Esophagus squamous epithelium (tissue), 5 donors: ENCODE results near the gene MOB3C. TPM values are rescaled to one million over a fixed set of nuclear protein-coding genes. Genes with fewer than 3 reads are reported as not detected.
A peak's percentile ranks its signal among the peaks of the same experiment; 100 is the strongest.

Experiments used
- DNase-seq: peaks from one replicate; lab custom pipeline; 2025; lab: John Stamatoyannopoulos, UW
- H3K27ac ChIP-seq, 4 donors: fragments of 200-600 bp; sonication (generic); one replicate each; pipeline ENCODE4 v1.5.1; 2016 to 2019; ENCODE audit warnings: mild to moderate bottlenecking in 1 of 4
- H3K27me3 ChIP-seq, 4 donors: fragments of 200-600 bp; sonication (generic); 1 replicate in 3 of 4; 2 replicates in 1 of 4; pipeline versions ENCODE4 v1.5.1 to v1.6.0; 2017 to 2021; ENCODE audit warnings: antibody characterized with exemption in 1 of 4
- H3K36me3 ChIP-seq, 3 donors: fragments of 200-600 bp; sonication (generic); one replicate each; pipeline ENCODE4 v1.5.1; 2016 to 2019
- H3K4me1 ChIP-seq, 3 donors: fragments of 200-600 bp; sonication (generic); one replicate each; pipeline ENCODE4 v1.5.1; 2017 to 2019
- H3K4me3 ChIP-seq, 4 donors: fragments of 200-600 bp; sonication (generic); 1 replicate in 3 of 4; 2 replicates in 1 of 4; pipeline ENCODE4 v1.5.1; 2016 to 2019; ENCODE audit warnings: mild to moderate bottlenecking in 2 of 4, moderate library complexity in 1 of 4
- H3K9me3 ChIP-seq, 3 donors: fragments of 200-600 bp; sonication (generic); one replicate each; pipeline ENCODE4 v1.5.1; 2016 to 2019
- POLR2A ChIP-seq, 4 donors: fragments of 450-650 bp; IDR thresholded peaks; one replicate each; pipeline ENCODE4 v1.6.1; 2017; ENCODE audit warnings: antibody characterized with exemption in 4 of 4, mild to moderate bottlenecking in 4 of 4, moderate library complexity in 3 of 4
- WGBS, 2 donors: methylation state at CpG; one replicate each; pipeline ENCODE4 v1.1.5; 2018; 5-methylcytosine and 5-hydroxymethylcytosine counted together
- intact Hi-C: fragments of 100-400 bp; cut with DNase I; formaldehyde crosslinking; loops from one replicate; pipeline ENCODE4 v1.15.0; 2022
- total RNA-seq, 4 donors: library from RNA; depleted of rRNA; stranded (reverse); fragments of >200 nt; gene quantifications; one replicate each; pipeline ENCODE4 v1.1.0, GENCODE V29; 2016
- TF ChIP-seq, protein P1 (sequence below), 6 experiments: fragments of 450-650 bp in 4 of 6; fragments of 200-600 bp in 2 of 6; sonication (generic) in 2 of 6; IDR thresholded peaks; one replicate each; pipeline ENCODE4 v1.5.1; 2016 to 2019; ENCODE audit warnings: antibody characterized with exemption in 6 of 6, mild to moderate bottlenecking in 4 of 6, moderate library complexity in 4 of 6
- donor health status: DM: yes; HTN: yes; CAD: no.

Gene MOB3C
- total RNA-seq, 4 donors from 2014 or later: 12.0 to 29.3 (median 18.7) TPM

GRCh38 chr1:46571691-46572225 is 44.9 kb downstream of the MOB3C start:
- TF ChIP-seq, protein P1, sequence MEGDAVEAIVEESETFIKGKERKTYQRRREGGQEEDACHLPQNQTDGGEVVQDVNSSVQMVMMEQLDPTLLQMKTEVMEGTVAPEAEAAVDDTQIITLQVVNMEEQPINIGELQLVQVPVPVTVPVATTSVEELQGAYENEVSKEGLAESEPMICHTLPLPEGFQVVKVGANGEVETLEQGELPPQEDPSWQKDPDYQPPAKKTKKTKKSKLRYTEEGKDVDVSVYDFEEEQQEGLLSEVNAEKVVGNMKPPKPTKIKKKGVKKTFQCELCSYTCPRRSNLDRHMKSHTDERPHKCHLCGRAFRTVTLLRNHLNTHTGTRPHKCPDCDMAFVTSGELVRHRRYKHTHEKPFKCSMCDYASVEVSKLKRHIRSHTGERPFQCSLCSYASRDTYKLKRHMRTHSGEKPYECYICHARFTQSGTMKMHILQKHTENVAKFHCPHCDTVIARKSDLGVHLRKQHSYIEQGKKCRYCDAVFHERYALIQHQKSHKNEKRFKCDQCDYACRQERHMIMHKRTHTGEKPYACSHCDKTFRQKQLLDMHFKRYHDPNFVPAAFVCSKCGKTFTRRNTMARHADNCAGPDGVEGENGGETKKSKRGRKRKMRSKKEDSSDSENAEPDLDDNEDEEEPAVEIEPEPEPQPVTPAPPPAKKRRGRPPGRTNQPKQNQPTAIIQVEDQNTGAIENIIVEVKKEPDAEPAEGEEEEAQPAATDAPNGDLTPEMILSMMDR (IDR thresholded peaks at IDR 0.05): no peak
- TF ChIP-seq POLR2A (IDR thresholded peaks at IDR 0.05): no peak
- H3K36me3 ChIP-seq: peaks cover 0 to 100% (median 4%) of the 10 kb centered on the region in 3 donors
- intact Hi-C loops: no loop called here
- DNase-seq: no peak
- H3K4me1 ChIP-seq: peaks cover 0 to 24% (median 9%) of the 10 kb centered on the region in 3 donors
- no peaks in the 10 kb centered on the region for H3K9me3 ChIP-seq
- peak overlapping the region in 1 of 4 donors; percentile 29 for H3K27ac ChIP-seq
- 92 to 97% methylated on average over 4 to 5 of the region's 6 CpGs for WGBS, 2 donors
- H3K4me3 ChIP-seq: no peak overlapping the region
- no peaks in the 10 kb centered on the region for H3K27me3 ChIP-seq

- H3K27ac ChIP-seq: peak overlapping the region in 1 of 4 donors; percentile 18
- H3K36me3 ChIP-seq: peaks cover 0 to 100% (median 7%) of the 10 kb centered on the region in 3 donors
- H3K27me3 ChIP-seq: no peaks in the 10 kb centered on the region
- WGBS, 2 donors: 59 to 72% methylated on average over 8 to 9 of the region's 14 CpGs
- intact Hi-C loops: no loop called here
- no peak overlapping the region for H3K4me3 ChIP-seq
- TF ChIP-seq POLR2A (IDR thresholded peaks at IDR 0.05): no peak
- TF ChIP-seq, protein P1 (IDR thresholded peaks at IDR 0.05): no peak
- DNase-seq: no peak
- H3K9me3 ChIP-seq: no peaks in the 10 kb centered on the region
- H3K4me1 ChIP-seq: peaks cover 0 to 24% (median 9%) of the 10 kb centered on the region in 3 donors
Observed at GRCh38 chr1:46569884-46570725, 46.5 kb downstream of the MOB3C start.

- intact Hi-C loops: no loop called here
- DNase-seq: no peak
- TF ChIP-seq, protein P1 (IDR thresholded peaks at IDR 0.05): no peak
- no peak for TF ChIP-seq POLR2A (IDR thresholded peaks at IDR 0.05)
- H3K27me3 ChIP-seq: no peaks in the 10 kb centered on the region
- peaks cover 0 to 22% (median 9%) of the 10 kb centered on the region in 3 donors for H3K4me1 ChIP-seq
- H3K36me3 ChIP-seq: peaks cover 0 to 100% (median 12%) of the 10 kb centered on the region in 3 donors
- H3K4me3 ChIP-seq: no peak overlapping the region
- WGBS, 2 donors: 83% methylated on average over 1 to 3 of the region's 4 CpGs
- H3K9me3 ChIP-seq: no peaks in the 10 kb centered on the region
- H3K27ac ChIP-seq: peak overlapping the region in 1 of 4 donors; percentile 18
Observed at GRCh38 chr1:46569116-46569515, 47.5 kb downstream of the MOB3C start.

- Histone ChIP-seq H3K9me3 (no peaks in the 10 kb centered on the region), H3K27ac (no peak overlapping the region), H3K36me3 (peaks cover under 1 to 99% (median 12%) of the 10 kb centered on the region in 3 donors), H3K4me3 (no peak overlapping the region), H3K27me3 (no peaks in the 10 kb centered on the region), H3K4me1 (peaks cover 0 to 17% (median 9%) of the 10 kb centered on the region in 3 donors)
- no peak for DNase-seq
- 88 to 90% methylated on average over 6 of the region's 6 CpGs for WGBS, 2 donors
- intact Hi-C loops: no loop called here
- TF ChIP-seq POLR2A (IDR thresholded peaks at IDR 0.05): no peak
- TF ChIP-seq, protein P1 (IDR thresholded peaks at IDR 0.05): no peak
Observed at GRCh38 chr1:46568461-46568891, 48.1 kb downstream of the MOB3C start.

GRCh38 chr1:46563341-46563740 is 53.3 kb downstream of the MOB3C start:
- 83 to 93% methylated on average over 4 of the region's 4 CpGs for WGBS, 2 donors
- Histone ChIP-seq H3K4me1 (no peaks in the 10 kb centered on the region), H3K9me3 (no peaks in the 10 kb centered on the region), H3K36me3 (peaks cover 27 to 99% (median 34%) of the 10 kb centered on the region in 3 donors), H3K4me3 (no peak overlapping the region), H3K27ac (no peak overlapping the region), H3K27me3 (no peaks in the 10 kb centered on the region)
- intact Hi-C loops: no loop called here
- no peak for TF ChIP-seq POLR2A (IDR thresholded peaks at IDR 0.05)
- TF ChIP-seq, protein P1 (IDR thresholded peaks at IDR 0.05): no peak
- no peak for DNase-seq
